Erythroblast (primary cell): ENCODE measurements around the gene ERI2.

Experiments
- GATA1 ChIP-seq: IDR thresholded peaks from 2 replicates; pipeline ENCODE4 v1.6.1; 2011; ENCODE audit warnings: low read depth, mild to moderate bottlenecking, control low read depth, low read length, moderate library complexity
- POLR2A ChIP-seq: IDR thresholded peaks from 2 replicates; pipeline ENCODE4 v1.6.1; 2011; ENCODE audit warnings: mild to moderate bottlenecking, low read length

GRCh38 chr16:20822521-20823325 is 16.5 kb upstream of the ERI2 start:
- TF ChIP-seq POLR2A, result no peak
- no peak for TF ChIP-seq GATA1
